Stimulated activated CD8-positive, alpha-beta memory T cell treated with anti-CD3 and anti-CD28 coated beads, Interleukin-15, amount 100 ng/mL, for 1 hour (primary cell): ENCODE measurements around the gene MTO1.
"Not testable (repeated sequence)": the region's sequence is repeated elsewhere in the genome, so short reads cannot be mapped to it uniquely, and the experiment has no call there.

Source experiments
- DNase-seq: peaks from one replicate; pipeline ENCODE4 v3.0.0-alpha.2; 2020; ENCODE audit warnings: low read depth

Gene MTO1

GRCh38 chr6:73534628-73535027, 73.1 kb downstream of the MTO1 start:
- DNase-seq, result no peak

- no peak for DNase-seq
Observed at GRCh38 chr6:73537677-73538076, 76.1 kb downstream of the MTO1 start.

- DNase-seq, result no peak
Observed at GRCh38 chr6:73538116-73538779, 76.7 kb downstream of the MTO1 start.

GRCh38 chr6:73542481-73542880, 80.9 kb downstream of the MTO1 start:
- not testable (repeated sequence) for DNase-seq

GRCh38 chr6:73542891-73543290, 81.4 kb downstream of the MTO1 start:
- DNase-seq, result no peak

- DNase-seq, result no peak
Observed at GRCh38 chr6:73547036-73547435, 85.5 kb downstream of the MTO1 start.

- DNase-seq, result no peak
Observed at GRCh38 chr6:73548458-73549446, 87.2 kb downstream of the MTO1 start.

- DNase-seq, result not testable (repeated sequence)
Observed at GRCh38 chr6:73551115-73551514, 89.6 kb downstream of the MTO1 start.

- DNase-seq, result not testable (repeated sequence)
Observed at GRCh38 chr6:73555380-73555949, 93.9 kb downstream of the MTO1 start.

GRCh38 chr6:73556836-73557235, 95.3 kb downstream of the MTO1 start:
- DNase-seq, result no peak
